Stimulated activated naive CD4-positive, alpha-beta T cell (primary cell): Measurements from ENCODE around the gene XYLT1.
"Not testable (repeated sequence)": the region's sequence is repeated elsewhere in the genome, so short reads cannot be mapped to it uniquely, and the experiment has no call there.

Experiments
- DNase-seq, 6 experiments: peaks; one replicate each; lab custom pipeline; 2025; lab: John Stamatoyannopoulos, UW

Gene XYLT1

GRCh38 chr16:17311333-17312093 is 159.2 kb downstream of the XYLT1 start:
- no peak for DNase-seq

DNA sequence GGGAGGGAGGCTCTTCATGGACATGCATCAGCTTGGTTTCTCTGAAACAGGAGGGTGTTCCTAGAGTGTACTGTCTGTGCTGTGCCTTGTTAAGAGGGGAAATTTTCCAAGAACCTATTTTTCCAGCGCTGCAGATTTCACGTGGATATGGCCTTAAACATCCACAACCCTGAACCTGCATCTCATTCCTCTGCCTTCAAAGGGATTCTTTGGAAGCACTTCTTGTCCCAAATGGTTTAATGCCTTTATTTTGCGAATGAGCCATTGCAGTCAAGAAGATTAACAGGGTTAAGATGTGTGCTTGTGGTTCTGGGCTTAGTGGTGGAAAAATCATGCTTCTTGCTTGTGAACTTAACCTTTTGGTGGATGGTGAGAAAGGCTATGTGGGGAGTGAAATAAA is 161.2 kb downstream of the XYLT1 start:
- DNase-seq = no peak

- DNase-seq = no peak
These were observed 162.6 kb downstream of the XYLT1 start for GRCh38 chr16:17308186-17308585.

DNA sequence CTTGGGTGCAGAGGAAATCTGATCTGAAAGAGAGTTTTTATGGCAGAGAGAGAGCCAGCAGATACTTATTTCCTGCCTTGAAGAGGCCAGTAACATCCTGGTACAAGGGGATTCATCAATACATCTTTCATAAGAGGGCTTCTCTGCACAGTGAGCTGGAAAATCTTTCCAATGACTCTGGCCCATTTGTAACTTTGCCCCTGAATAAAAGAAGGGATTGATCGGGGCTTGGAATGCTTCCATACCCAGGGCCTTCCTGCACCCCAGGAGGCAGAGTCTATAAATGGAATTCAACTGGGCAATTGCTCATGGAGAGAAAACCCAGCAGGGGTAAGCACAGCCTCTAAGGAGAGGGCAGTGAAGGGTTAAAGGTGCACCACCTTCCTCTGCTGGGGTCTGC is 163.3 kb downstream of the XYLT1 start:
- DNase-seq = no peak

- no peak for DNase-seq
These were observed 164.0 kb downstream of the XYLT1 start for GRCh38 chr16:17306745-17307144.

DNA sequence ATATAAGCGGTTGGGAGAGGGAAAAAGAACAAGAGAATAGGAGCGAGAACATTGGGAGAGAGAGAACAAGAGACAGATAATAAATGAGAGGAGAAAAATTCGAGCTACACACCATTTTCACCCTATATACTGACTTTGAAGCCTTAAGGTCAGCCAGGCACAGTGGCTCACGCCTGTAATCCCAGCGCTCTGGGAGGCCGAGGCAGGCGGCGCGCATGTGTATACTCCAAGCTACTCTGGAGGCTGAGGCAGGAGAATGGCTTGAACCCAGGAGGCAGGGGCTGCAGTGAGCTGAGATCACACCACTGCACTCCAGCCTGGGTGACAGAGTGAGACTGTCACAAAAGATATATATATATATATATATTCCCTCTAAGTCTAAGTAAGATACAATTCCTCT is 164.5 kb downstream of the XYLT1 start:
- DNase-seq = not testable (repeated sequence)

DNA sequence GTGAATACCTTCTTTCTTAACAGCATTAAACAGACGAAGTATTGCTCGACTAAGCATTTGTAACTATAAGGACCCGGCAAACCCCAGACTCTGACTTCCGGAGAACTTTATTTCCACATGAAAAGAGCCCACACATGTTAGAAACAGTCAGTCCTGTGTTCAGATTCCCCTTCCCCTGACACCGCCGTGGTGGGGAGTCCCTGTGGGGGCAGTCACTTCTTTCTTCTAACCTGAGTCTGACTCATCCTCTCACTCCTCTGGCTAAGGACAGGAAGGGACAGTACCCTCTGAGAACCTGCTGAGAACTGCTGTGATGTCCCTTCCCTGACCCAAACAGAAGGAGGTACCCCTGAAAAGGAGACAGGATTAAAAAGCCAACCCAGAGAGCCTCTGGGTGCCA is 165.1 kb downstream of the XYLT1 start:
- no peak for DNase-seq

- no peak for DNase-seq
These were observed 166.2 kb downstream of the XYLT1 start for GRCh38 chr16:17304491-17305119.

- DNase-seq = no peak
These were observed 166.7 kb downstream of the XYLT1 start for GRCh38 chr16:17304106-17304490.

DNA sequence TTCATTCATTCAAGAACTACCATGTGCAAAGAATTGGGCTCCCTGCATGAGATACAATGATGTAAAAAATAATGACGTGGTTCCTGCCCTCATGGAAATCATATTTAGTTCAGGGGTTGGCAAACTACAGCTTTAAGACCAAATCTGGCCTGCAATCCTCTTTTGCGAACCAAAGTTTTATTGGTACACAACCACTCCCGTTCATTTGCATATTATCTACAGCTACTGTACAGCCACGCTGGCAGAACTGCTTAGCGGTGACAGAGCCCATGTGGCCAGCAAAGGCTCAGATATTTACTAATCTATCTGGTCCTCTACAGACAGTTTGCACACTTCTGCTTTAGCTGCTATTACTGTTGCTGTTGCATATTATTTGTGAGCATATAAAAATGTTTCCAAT is 167.7 kb downstream of the XYLT1 start:
- no peak for DNase-seq

- no peak for DNase-seq
These were observed 168.1 kb downstream of the XYLT1 start for GRCh38 chr16:17302620-17303019.

DNA sequence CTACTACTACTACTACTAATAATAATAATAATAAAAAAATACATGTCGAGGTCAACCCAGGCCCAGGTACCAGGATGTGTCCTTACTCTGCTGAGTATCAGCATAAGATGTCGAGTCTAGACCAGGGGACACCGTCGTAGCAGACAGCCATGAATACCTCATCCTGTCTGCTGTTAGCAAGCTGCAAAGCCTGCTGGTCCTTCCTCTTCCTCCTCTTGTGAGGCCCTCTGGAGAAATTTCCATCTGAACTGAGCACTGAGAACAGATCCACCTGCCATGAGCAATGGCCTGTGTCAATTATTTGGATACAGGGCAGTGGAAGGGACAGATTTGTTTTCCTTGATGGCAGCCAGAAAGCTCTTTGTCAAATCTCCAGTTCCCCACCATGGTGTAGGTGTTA is 168.5 kb downstream of the XYLT1 start:
- peak in 2 of 6 experiments; percentile 8 to 16 for DNase-seq

- no peak for DNase-seq
These were observed 169.1 kb downstream of the XYLT1 start for GRCh38 chr16:17301593-17302135.

GRCh38 chr16:17301184-17301583 is 169.6 kb downstream of the XYLT1 start:
- DNase-seq = no peak

DNA sequence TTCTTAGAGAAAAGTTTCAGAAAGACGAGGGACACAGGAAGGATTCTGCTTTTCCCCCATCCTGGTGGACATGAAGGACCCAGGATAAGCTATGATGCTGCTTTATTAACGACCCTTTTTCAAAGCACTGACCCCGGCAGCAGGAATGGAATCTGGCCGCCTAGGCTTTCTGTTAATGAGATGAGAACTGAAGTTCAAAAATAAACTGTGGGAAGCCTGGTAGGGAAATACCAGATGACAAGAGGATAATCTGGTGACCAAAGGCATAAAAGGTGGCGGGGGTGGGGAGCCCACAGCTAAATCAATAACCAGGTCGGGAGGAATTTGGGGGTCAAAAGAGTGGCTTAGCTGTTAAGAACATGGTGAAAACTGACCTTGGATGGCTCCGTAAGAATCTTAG is 171.0 kb downstream of the XYLT1 start:
- no peak for DNase-seq

GRCh38 chr16:17298238-17298637 is 172.5 kb downstream of the XYLT1 start:
- no peak for DNase-seq

DNA sequence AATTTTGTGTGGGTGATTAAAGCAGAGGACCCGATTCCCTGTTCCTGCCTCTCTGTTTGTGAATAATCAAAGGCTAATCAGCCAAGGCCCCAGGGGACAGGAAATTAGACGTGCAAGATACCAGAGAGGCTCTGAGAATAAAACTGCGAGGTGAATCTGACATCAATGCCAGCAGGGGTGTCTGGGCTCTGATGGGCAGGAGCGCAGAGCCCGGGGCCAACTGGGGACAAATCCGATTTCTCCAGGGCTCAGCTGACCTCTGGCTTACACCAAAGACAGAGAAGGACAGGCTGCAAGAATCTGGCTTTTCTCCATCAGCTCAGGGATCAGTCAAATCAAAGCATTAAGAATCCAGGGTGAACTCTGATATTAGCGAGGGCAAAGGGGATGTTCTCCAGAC is 174.3 kb downstream of the XYLT1 start:
- no peak for DNase-seq

DNA sequence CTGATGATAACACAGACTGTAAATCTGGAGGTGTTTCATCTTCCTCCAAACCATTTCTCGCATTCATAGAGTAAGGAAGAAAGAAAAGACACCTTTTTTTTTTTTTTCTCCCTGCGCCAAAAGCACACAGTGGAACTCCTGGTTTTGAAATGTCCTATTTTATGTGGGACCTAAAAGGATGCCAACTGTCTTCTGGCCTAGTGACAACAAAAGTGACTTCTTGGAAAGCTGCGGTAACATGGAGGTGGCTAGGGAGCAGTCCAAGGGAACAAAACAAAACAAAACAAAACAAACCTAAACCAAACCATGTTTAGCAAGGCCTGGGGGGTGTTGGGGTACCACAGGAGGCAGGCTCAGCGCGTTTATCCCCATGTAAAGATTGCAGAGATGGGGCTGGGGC is 174.8 kb downstream of the XYLT1 start:
- no peak for DNase-seq

DNA sequence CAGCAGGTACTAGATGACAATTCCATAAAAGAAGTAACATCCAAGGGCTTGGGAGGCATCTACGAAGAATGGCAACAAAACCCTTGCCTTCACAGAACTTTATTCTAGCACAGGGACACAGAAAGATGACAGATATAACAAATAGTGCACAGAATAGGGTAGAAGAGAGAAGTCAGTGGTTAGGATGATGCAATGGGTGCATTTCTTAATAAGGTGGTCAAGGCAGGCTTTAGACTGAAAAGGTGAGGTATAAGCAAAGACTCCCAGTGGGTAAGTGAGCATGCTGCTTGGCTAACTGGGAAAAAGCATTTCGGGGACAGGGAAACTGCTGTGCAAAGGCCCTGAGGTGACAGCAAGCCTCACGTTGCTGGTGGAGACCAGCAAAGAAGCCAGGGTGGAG is 175.9 kb downstream of the XYLT1 start:
- no peak for DNase-seq

GRCh38 chr16:17293813-17294558 is 176.8 kb downstream of the XYLT1 start:
- DNase-seq = no peak

DNA sequence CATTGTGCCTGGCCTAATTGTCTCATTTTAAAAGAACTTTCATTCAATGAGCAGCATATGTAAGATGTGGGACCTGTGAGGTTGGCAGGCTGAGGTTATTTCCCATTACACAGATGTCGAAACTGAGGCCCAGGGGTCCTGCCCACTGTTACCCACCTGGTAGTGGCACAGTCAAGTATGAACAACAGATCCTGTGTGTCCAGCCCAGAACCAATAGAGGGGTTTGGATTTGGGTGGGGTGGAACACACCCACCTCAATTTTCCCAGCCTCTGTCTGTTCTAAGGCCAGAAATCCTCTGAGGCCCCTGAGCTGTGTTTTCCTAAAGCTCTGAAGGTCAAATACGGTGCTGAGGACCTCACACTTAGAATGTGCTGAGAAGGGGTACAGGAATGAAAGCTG is 179.5 kb downstream of the XYLT1 start:
- DNase-seq = no peak

GRCh38 chr16:17289674-17290635 is 180.8 kb downstream of the XYLT1 start:
- no peak for DNase-seq
